Osteoblast (primary cell): Measurements from ENCODE around the gene PFKL. TPM values are rescaled to one million over a fixed set of nuclear protein-coding genes. Genes with fewer than 3 reads are reported as not detected.

Experiments
- DNase-seq: peaks from one replicate; pipeline ENCODE4 v3.0.0; 2011; ENCODE audit warnings: low spot score, mixed read lengths; ENCODE audit not compliant: insufficient read length; ENCODE audit errors: missing footprints
- H2AFZ ChIP-seq: 2 replicates; pipeline ENCODE4 v1.6.0; 2011; ENCODE audit warnings: mild to moderate bottlenecking, low read length
- H3K27ac ChIP-seq: 2 replicates; pipeline ENCODE4 v1.5.1; 2011; ENCODE audit warnings: mild to moderate bottlenecking, low read depth, low read length, moderate library complexity
- H3K27me3 ChIP-seq: 2 replicates; pipeline ENCODE4 v1.6.0; 2012; ENCODE audit warnings: mild to moderate bottlenecking, control low read depth, inconsistent platforms, low read length, moderate library complexity; ENCODE audit not compliant: insufficient read depth
- H3K36me3 ChIP-seq: 2 replicates; pipeline ENCODE4 v1.5.1; 2011; ENCODE audit warnings: mild to moderate bottlenecking, low read length, control low read depth, moderate library complexity; ENCODE audit not compliant: insufficient read depth
- H3K4me1 ChIP-seq: 2 replicates; pipeline ENCODE4 v1.5.1; 2011; ENCODE audit warnings: mild to moderate bottlenecking, low read length, control low read depth, moderate library complexity; ENCODE audit not compliant: insufficient read depth
- H3K4me2 ChIP-seq: 2 replicates; pipeline ENCODE4 v1.6.0; 2011; ENCODE audit warnings: mild to moderate bottlenecking, low read length; ENCODE audit not compliant: insufficient read depth
- H3K4me3 ChIP-seq: fragments of 200-600 bp; sonication (generic); 3 replicates; pipeline ENCODE4 v1.5.1; 2012; ENCODE audit warnings: mild to moderate bottlenecking, low read length, inconsistent platforms; ENCODE audit not compliant: insufficient read depth
- H3K79me2 ChIP-seq: 2 replicates; pipeline ENCODE4 v1.6.0; 2012; ENCODE audit warnings: mild to moderate bottlenecking, low read length, control low read depth, inconsistent platforms; ENCODE audit not compliant: insufficient read depth
- H3K9me3 ChIP-seq: 2 replicates; pipeline ENCODE4 v1.5.1; 2011; ENCODE audit warnings: low read depth, low read length, control low read depth
- H4K20me1 ChIP-seq: 2 replicates; pipeline ENCODE4 v1.6.0; 2012; ENCODE audit warnings: mild to moderate bottlenecking, low read length, control low read depth; ENCODE audit not compliant: insufficient read depth
- total RNA-seq: library from RNA; depleted of rRNA; stranded (reverse); fragments of >200 nt; gene quantifications from 2 replicates; pipeline ENCODE4 v1.2.3, GENCODE V29; 2012
- TF ChIP-seq, protein P1 (sequence below): IDR thresholded peaks from 2 replicates; pipeline ENCODE4 v1.5.1; 2011; ENCODE audit warnings: mild to moderate bottlenecking, low read depth, low read length, moderate library complexity; ENCODE audit errors: extremely low read depth

The PFKL gene
- total RNA-seq, 1 donor: 114 TPM

DNA sequence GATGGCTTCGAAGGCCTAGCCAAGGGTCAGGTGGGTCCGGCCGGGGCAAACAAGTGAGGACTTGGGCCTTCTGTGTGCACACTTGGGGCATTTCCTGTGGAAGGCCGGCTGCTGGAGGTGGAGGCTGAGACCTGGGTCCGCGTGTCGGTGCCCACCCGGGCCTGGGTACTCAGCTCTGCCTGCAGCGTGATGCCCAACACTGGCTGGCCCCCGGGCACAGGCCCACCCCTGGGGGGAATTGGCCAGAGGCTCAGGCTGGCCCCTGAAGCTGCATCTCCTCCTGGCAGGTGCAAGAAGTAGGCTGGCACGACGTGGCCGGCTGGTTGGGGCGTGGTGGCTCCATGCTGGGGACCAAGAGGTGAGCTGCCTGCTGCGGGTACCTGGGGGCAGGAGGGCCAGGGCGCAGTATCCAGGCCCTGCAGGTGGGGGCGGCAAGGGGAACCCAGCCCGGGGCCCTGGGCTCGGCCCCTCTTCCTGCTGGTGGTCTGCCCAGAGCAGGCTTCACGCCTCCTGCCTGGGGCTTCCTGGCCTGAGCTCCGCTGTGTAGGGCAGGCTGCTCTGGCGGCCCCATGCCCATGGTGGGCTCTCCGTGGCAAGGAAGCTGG lies 22.1 kb downstream of the PFKL start:
- no peaks in the 10 kb centered on the region for H3K79me2 ChIP-seq
- no peaks in the 10 kb centered on the region for H3K27me3 ChIP-seq
- H3K9me3 ChIP-seq: no peaks in the 10 kb centered on the region
- H2AFZ ChIP-seq: no peak overlapping the region
- TF ChIP-seq, protein P1, sequence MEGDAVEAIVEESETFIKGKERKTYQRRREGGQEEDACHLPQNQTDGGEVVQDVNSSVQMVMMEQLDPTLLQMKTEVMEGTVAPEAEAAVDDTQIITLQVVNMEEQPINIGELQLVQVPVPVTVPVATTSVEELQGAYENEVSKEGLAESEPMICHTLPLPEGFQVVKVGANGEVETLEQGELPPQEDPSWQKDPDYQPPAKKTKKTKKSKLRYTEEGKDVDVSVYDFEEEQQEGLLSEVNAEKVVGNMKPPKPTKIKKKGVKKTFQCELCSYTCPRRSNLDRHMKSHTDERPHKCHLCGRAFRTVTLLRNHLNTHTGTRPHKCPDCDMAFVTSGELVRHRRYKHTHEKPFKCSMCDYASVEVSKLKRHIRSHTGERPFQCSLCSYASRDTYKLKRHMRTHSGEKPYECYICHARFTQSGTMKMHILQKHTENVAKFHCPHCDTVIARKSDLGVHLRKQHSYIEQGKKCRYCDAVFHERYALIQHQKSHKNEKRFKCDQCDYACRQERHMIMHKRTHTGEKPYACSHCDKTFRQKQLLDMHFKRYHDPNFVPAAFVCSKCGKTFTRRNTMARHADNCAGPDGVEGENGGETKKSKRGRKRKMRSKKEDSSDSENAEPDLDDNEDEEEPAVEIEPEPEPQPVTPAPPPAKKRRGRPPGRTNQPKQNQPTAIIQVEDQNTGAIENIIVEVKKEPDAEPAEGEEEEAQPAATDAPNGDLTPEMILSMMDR: no peak
- H3K27ac ChIP-seq: no peak overlapping the region
- no peak overlapping the region for H3K4me2 ChIP-seq
- H4K20me1 ChIP-seq: peaks cover 3% of the 10 kb centered on the region
- H3K4me1 ChIP-seq: no peaks in the 10 kb centered on the region
- no peak for DNase-seq
- H3K4me3 ChIP-seq: no peak overlapping the region
- H3K36me3 ChIP-seq: no peaks in the 10 kb centered on the region

DNA sequence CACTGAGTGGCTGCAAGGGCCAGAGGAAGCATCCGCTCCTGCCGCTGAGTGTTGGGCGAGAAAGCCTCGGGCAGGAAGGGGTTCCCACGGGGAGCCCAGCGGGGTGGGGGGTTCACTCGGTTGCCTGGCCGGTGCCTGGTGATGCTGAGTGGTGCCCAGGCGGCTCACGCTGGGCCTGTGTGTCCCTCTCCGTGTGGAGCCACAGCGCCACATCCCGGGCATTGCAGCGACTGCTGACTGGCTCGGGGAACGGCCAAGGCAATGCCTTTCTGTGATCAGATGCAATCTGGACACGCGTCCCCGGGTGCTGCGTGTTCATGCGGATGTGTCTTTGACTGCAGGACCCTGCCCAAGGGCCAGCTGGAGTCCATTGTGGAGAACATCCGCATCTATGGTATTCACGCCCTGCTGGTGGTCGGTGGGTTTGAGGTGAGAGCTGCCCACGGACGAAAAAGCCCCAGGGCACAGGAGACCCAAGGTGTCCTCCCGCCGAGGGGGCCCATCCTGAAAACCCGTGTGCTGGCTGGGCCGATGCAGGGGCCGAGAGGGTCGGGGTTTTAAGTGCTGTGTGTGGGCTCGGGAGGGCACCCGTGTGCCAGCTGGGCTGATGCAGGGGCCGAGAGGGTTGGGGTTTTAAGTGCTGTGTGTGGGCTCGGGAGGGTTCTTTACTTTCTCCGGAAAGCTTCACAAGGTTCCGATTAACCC lies 22.9 kb downstream of the PFKL start:
- Histone ChIP-seq H3K9me3 (no peaks in the 10 kb centered on the region), H2AFZ (no peak overlapping the region), H3K27ac (no peak overlapping the region), H3K4me2 (no peak overlapping the region), H3K79me2 (no peaks in the 10 kb centered on the region), H3K4me3 (no peak overlapping the region), H3K27me3 (no peaks in the 10 kb centered on the region), H4K20me1 (peaks cover 3% of the 10 kb centered on the region), H3K36me3 (no peaks in the 10 kb centered on the region), H3K4me1 (no peaks in the 10 kb centered on the region)
- TF ChIP-seq, protein P1: no peak
- no peak for DNase-seq

DNA sequence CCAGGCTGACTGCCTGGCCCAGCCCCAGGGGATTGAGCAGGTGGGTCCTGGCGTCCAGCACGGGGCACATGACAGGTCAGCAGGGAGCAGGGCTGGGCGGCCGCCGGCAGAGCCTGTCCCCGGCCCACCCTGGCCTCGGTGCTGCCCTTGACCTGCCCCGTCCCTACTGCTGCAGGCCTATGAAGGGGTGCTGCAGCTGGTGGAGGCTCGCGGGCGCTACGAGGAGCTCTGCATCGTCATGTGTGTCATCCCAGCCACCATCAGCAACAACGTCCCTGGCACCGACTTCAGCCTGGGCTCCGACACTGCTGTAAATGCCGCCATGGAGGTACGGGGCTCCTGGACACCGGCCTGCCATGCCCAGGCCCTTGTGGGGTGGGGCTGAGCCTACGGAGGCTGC lies 23.7 kb downstream of the PFKL start:
- H3K27ac ChIP-seq: no peak overlapping the region
- peaks cover 3% of the 10 kb centered on the region for H4K20me1 ChIP-seq
- no peak for DNase-seq
- no peaks in the 10 kb centered on the region for H3K9me3 ChIP-seq
- no peaks in the 10 kb centered on the region for H3K4me1 ChIP-seq
- no peak overlapping the region for H2AFZ ChIP-seq
- no peaks in the 10 kb centered on the region for H3K36me3 ChIP-seq
- H3K4me3 ChIP-seq: no peak overlapping the region
- no peaks in the 10 kb centered on the region for H3K79me2 ChIP-seq
- H3K4me2 ChIP-seq: no peak overlapping the region
- TF ChIP-seq, protein P1: no peak
- no peaks in the 10 kb centered on the region for H3K27me3 ChIP-seq

DNA sequence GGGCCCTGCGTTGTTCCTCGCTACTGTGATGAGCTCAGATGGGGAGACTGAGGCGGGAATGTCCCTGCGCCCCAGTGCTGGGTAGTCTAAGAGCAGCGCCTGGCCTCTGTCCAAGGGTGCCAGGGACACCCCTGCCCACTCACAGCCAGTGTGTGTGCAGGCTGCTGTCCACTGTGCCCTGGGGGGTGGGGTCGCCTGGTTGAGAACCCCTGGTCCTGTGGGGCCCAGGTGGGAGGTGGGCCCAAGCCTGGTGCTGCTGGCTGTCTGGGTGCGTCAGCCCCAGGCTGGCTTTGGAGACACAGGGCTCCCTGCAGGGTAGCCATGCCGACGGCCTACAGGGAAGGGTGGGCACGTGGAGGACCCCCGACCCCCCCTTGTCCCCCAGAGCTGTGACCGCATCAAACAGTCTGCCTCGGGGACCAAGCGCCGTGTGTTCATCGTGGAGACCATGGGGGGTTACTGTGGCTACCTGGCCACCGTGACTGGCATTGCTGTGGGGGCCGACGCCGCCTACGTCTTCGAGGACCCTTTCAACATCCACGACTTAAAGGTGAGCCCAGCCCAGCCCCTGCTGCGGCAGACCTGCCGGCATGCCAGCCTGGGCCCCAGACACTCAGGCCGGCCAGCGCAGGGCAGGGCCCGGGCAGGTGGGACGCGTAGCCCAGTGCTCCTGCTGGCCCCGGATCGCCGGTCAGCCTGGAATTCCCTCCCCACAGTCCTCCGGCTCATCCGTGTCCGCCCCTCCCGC lies 24.4 kb downstream of the PFKL start:
- TF ChIP-seq, protein P1: no peak
- Histone ChIP-seq H3K4me1 (no peaks in the 10 kb centered on the region), H3K79me2 (no peaks in the 10 kb centered on the region), H3K4me3 (no peak overlapping the region), H3K27ac (no peak overlapping the region), H3K4me2 (no peak overlapping the region), H3K27me3 (no peaks in the 10 kb centered on the region), H4K20me1 (peaks cover 3% of the 10 kb centered on the region), H3K9me3 (no peaks in the 10 kb centered on the region), H2AFZ (no peak overlapping the region), H3K36me3 (no peaks in the 10 kb centered on the region)
- DNase-seq: no peak
